Pancreas (tissue), 10 donors: ENCODE data around the gene TRIM6. TPM values are rescaled to one million over a fixed set of nuclear protein-coding genes. Genes with fewer than 3 reads are reported as not detected.
"Not testable (repeated sequence)": the region's sequence is repeated elsewhere in the genome, so short reads cannot be mapped to it uniquely, and the experiment has no call there.

Experiments used
- ATAC-seq, 4 donors: fragments of 200-7000 bp; cut with Tn5 transposase; one replicate each; pipeline versions ENCODE4 v1.8.0 to v1.9.1; 2020; ENCODE audit warnings: mild to moderate bottlenecking in 4 of 4, moderate library complexity in 4 of 4
- DNase-seq, 6 donors: peaks; one replicate each; pipeline ENCODE4 v3.0.0-alpha.2; 2020
- FAIRE-seq: peaks from 2 replicates; lab custom pipeline; 2012; peaks lifted over from hg19 to GRCh38; lab: Jason Lieb, UNC
- H3K27ac ChIP-seq, 4 donors: fragments of 200-600 bp; sonication (generic); 1 replicate in 3 of 4; 2 replicates in 1 of 4; pipeline versions ENCODE4 v1.5.0 to v1.8.0; 2020
- H3K27me3 ChIP-seq, 4 donors: fragments of 200-600 bp; one replicate each; pipeline ENCODE4 v1.8.0; 2021
- H3K36me3 ChIP-seq, 3 donors: fragments of 200-600 bp; sonication (generic) in 1 of 3; one replicate each; pipeline versions ENCODE4 v1.5.0 to v1.8.0; 2020 to 2021
- H3K4me1 ChIP-seq, 3 donors: fragments of 200-600 bp; one replicate each; pipeline ENCODE4 v1.8.0; 2021
- H3K4me3 ChIP-seq, 4 donors: fragments of 200-600 bp; sonication (generic) in 2 of 4; one replicate each; pipeline versions ENCODE4 v1.5.0 to v1.8.0; 2020 to 2021
- H3K9me3 ChIP-seq, 4 donors: fragments of 200-600 bp; one replicate each; pipeline ENCODE4 v1.8.0; 2021
- CTCF ChIP-seq, 4 donors: fragments of 200-600 bp; sonication (generic) in 3 of 4; IDR thresholded peaks; one replicate each; pipeline versions ENCODE4 v1.5.0 to v1.8.0; 2021; ENCODE audit warnings: antibody characterized with exemption in 4 of 4
- WGBS, 2 donors: extraction: QIAGEN DNeasy Blood & Tissue Kit; methylation state at CpG; one replicate each; pipeline ENCODE4 v1.1.7; 2013; 5-methylcytosine and 5-hydroxymethylcytosine counted together
- intact Hi-C, 3 donors: fragments of 100-400 bp; cut with DNase I; formaldehyde crosslinking; loops; one replicate each; pipeline versions ENCODE4 v1.11.1 to v1.14.2; 2022
- polyA plus RNA-seq, 2 donors: library from polyadenylated mRNA; stranded (reverse); fragments of 200-250 nt; gene quantifications; one replicate each; pipeline ENCODE4 v1.2.3, GENCODE V29; 2013
- total RNA-seq, 6 donors: library from RNA; stranded (reverse); fragmentation: NEBNext Ultra II Directional in 4 of 6; extraction: Animal tissue kit (Norgen Biotek cat#: 25700) in 4 of 6; gene quantifications; one replicate each; pipeline versions ENCODE4 v1.2.1 to v1.2.4, GENCODE V29; 2021 to 2023
- donor health status: healthy with polysubstance abuse.
- donor health status: DM: no; HTN: no; CAD: no; lungs with moderate emphysema.
- donor health status: DM: no; HTN: no; CAD: no.
- donor health status: control.
- donor health status: control.
- donor health status: Bipolar disorder and iron deficiency.
- donor health status: DM: yes; HTN: yes; CAD: no.
- donor health status: DM: no; HTN: no; CAD: no.
- donor health status: DM: no; HTN: no; CAD: no.
- donor health status: DM: yes; HTN: yes; CAD: no.

The TRIM6 gene
- total and polyA plus RNA-seq, 8 donors: 0.76 to 1.7 (median 1.4) TPM

GRCh38 chr11:5575152-5575551, 21.3 kb upstream of the TRIM6 start:
- ATAC-seq: no peak
- Histone ChIP-seq H3K9me3 (no peaks in the 10 kb centered on the region), H3K4me3 (no peak overlapping the region), H3K27ac (no peak overlapping the region), H3K4me1 (no peaks in the 10 kb centered on the region), H3K36me3 (no peaks in the 10 kb centered on the region), H3K27me3 (no peaks in the 10 kb centered on the region)
- DNase-seq: no peak
- TF ChIP-seq CTCF (IDR thresholded peaks at IDR 0.05): no peak
- FAIRE-seq: no peak
- 66 to 68% methylated on average over 4 of the region's 4 CpGs for WGBS, 2 donors
- intact Hi-C loops: no loop called here

DNA sequence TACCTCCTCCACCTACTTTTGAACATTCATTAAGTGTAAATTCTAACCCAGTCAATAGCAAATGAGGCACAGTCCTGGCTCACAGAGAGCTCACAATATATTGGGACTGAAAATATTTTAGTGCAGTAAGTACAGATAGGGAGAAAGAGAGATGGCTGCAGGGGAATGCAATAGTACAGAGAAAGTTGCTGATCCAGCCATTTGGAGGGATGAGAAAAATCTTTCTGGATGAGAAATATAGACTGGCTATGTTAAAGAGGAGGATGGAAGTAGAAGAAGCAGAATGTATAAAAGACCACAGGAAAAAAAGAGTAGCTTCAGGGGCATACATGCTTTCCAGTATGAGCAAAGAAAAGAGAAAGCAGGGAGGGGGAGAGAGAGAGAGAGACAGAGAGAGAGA, 19.3 kb upstream of the TRIM6 start:
- Histone ChIP-seq H3K27me3 (no peaks in the 10 kb centered on the region), H3K4me1 (no peaks in the 10 kb centered on the region), H3K27ac (no peak overlapping the region), H3K36me3 (no peaks in the 10 kb centered on the region), H3K9me3 (no peaks in the 10 kb centered on the region), H3K4me3 (no peak overlapping the region)
- FAIRE-seq: no peak
- ATAC-seq: no peak
- intact Hi-C loops: no loop called here
- TF ChIP-seq CTCF (IDR thresholded peaks at IDR 0.05): no peak
- DNase-seq: no peak

DNA sequence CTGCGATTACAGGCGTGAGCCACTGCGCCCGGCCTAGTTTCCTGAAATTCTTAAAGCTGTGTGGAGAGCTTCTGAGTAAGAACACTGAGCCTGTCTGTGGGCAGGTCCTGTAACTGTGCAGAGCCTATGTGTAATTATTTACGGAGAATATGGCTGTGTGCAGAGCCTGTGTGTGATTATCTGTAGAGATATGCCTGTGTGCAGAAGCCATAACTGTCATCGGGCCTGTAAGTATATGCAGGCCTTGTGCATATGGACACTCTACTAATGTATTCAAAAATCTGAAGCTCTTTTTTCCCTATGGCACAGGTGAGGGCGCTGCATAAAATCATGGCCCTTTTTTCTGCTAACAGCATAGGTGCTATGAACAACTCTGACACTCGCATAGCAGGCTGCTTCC, 15.9 kb upstream of the TRIM6 start, which contains the start of gene OR52B6:
OR52B6 (plus strand) TSS at position 301 of the 400 bp plus-strand sequence; CDS start at position 301, 0 bp downstream.
- no peak for TF ChIP-seq CTCF (IDR thresholded peaks at IDR 0.05)
- WGBS, 2 donors: 94% methylated on average over 8 of the region's 8 CpGs

DNA sequence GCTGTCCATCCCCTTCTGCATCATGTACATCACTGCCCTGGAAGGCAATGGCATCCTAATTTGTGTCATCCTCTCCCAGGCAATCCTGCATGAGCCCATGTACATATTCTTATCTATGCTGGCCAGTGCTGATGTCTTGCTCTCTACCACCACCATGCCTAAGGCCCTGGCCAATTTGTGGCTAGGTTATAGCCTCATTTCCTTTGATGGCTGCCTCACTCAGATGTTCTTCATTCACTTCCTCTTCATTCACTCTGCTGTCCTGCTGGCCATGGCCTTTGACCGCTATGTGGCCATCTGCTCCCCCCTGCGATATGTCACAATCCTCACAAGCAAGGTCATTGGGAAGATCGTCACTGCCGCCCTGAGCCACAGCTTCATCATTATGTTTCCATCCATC, 15.4 kb upstream of the TRIM6 start:
- H3K36me3 ChIP-seq: no peaks in the 10 kb centered on the region
- WGBS, 2 donors: 76 to 85% methylated on average over 4 of the region's 4 CpGs
- no peak overlapping the region for H3K27ac ChIP-seq
- no peak for DNase-seq
- H3K27me3 ChIP-seq: no peaks in the 10 kb centered on the region
- no peaks in the 10 kb centered on the region for H3K4me1 ChIP-seq
- no peaks in the 10 kb centered on the region for H3K9me3 ChIP-seq
- no peak for TF ChIP-seq CTCF (IDR thresholded peaks at IDR 0.05)
- no peak for ATAC-seq
- intact Hi-C loops: no loop called here
- no peak for FAIRE-seq
- H3K4me3 ChIP-seq: no peak overlapping the region

More for the DNA sequence above, 15.9 kb upstream of the TRIM6 start, which contains the start of gene OR52B6:
- DNase-seq: no peak
- H3K36me3 ChIP-seq: no peaks in the 10 kb centered on the region
- ATAC-seq: no peak
- no peaks in the 10 kb centered on the region for H3K4me1 ChIP-seq
- no peak within 1 kb of the TSS for H3K27ac ChIP-seq
- H3K27me3 ChIP-seq: no peaks in the 10 kb centered on the region
- intact Hi-C loops: no loop called here
- H3K4me3 ChIP-seq: no peak within 1 kb of the TSS
- FAIRE-seq: no peak
- no peaks in the 10 kb centered on the region for H3K9me3 ChIP-seq

DNA sequence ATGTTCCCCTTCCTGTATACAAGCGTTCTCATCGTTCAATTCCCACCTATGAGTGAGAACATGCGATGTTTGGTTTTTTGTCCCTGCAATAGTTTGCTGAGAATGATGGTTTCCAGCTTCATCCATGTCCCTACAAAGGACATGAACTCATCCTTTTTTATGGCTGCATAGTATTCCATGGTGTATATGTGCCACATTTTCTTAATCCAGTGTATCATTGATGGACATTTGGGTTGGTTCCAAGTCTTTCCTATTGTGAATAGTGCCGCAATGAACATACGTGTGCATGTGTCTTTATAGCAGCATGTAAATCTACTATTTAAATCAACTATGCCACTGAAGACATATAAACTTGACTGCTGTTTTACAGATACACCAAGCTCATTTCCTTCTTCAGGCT, 12.0 kb upstream of the TRIM6 start:
- H3K27me3 ChIP-seq, intact Hi-C loops, FAIRE-seq, H3K4me1 ChIP-seq, H3K36me3 ChIP-seq, ATAC-seq, DNase-seq, H3K9me3 ChIP-seq, H3K4me3 ChIP-seq, H3K27ac ChIP-seq: not testable (repeated sequence)
- 70 to 90% methylated on average over 5 of the region's 5 CpGs for WGBS, 2 donors

GRCh38 chr11:5589906-5590305, 6.5 kb upstream of the TRIM6 start:
- H3K36me3 ChIP-seq, H3K27ac ChIP-seq, FAIRE-seq, H3K9me3 ChIP-seq, H3K4me3 ChIP-seq, H3K4me1 ChIP-seq, intact Hi-C loops, H3K27me3 ChIP-seq, ATAC-seq: not testable (repeated sequence)
- peak in 1 of 6 donors; percentile 52 for DNase-seq
- 95 to 96% methylated on average over 29 to 31 of the region's 31 CpGs for WGBS, 2 donors
